IMR-90 (cell line): ENCODE measurements around the gene ATP1B2. TPM values are rescaled to one million over a fixed set of nuclear protein-coding genes. Genes with fewer than 3 reads are reported as not detected.

ENCODE experiments used
- ATAC-seq: fragments of 200-7000 bp; cut with Tn5 transposase; 2 replicates; pipeline ENCODE4 v1.9.1; 2020; ENCODE audit warnings: low read depth, mild to moderate bottlenecking, moderate library complexity
- BruUV-seq: library from RNA; stranded (reverse); fragments of 400-500 nt; replicated peaks from 2 replicates; lab custom pipeline; 2021; lab: Mats Ljungman, UMichigan
- CTCF ChIA-PET: fragments of 300-600 bp; formaldehyde crosslinking; extraction: SDS; loops from one replicate; lab custom pipeline; 2021; ENCODE audit warnings: antibody characterized with exemption; lab: Yijun Ruan, JAX
- POLR2A ChIA-PET: fragments of 300-600 bp; sonication (Branson Sonifier 250); formaldehyde crosslinking; loops from one replicate; lab custom pipeline; 2022; ENCODE audit warnings: antibody characterized with exemption; ENCODE audit not compliant: unreplicated experiment; lab: Charles Lee
- DNase-seq: peaks from one replicate; pipeline ENCODE4 v3.0.0; 2013
- H2AFZ ChIP-seq: replicated peaks from 2 replicates; pipeline ENCODE3; 2013; ENCODE audit warnings: low read length, mild to moderate bottlenecking; ENCODE audit not compliant: poor library complexity
- H2AK5ac ChIP-seq: 2 replicates; pipeline ENCODE4 v1.6.1; 2013; ENCODE audit warnings: low read depth, low read length, inconsistent platforms
- H2AK9ac ChIP-seq: replicated peaks from 2 replicates; pipeline ENCODE3; 2013; ENCODE audit warnings: mild to moderate bottlenecking, low read depth, low read length, moderate library complexity; ENCODE audit not compliant: poor library complexity
- H2BK120ac ChIP-seq: 2 replicates; pipeline ENCODE4 v1.6.1; 2013; ENCODE audit warnings: low read depth, low read length, inconsistent platforms
- H2BK15ac ChIP-seq: 3 replicates; pipeline ENCODE4 v1.6.1; 2013; ENCODE audit warnings: low read depth, low read length, inconsistent platforms
- H2BK20ac ChIP-seq: 2 replicates; pipeline ENCODE4 v1.6.1; 2013; ENCODE audit warnings: low read depth, mild to moderate bottlenecking, inconsistent platforms, low read length, moderate library complexity
- H2BK5ac ChIP-seq: 2 replicates; pipeline ENCODE4 v1.6.1; 2013; ENCODE audit warnings: mild to moderate bottlenecking, low read depth, low read length, inconsistent platforms; ENCODE audit not compliant: poor library complexity, severe bottlenecking
- H3K14ac ChIP-seq: replicated peaks from 2 replicates; pipeline ENCODE4 v1.6.1; 2013; ENCODE audit warnings: low read depth, low read length, inconsistent platforms
- H3K18ac ChIP-seq: 2 replicates; pipeline ENCODE4 v1.6.1; 2013; ENCODE audit warnings: low read depth, low read length, control low read depth
- H3K23ac ChIP-seq: 2 replicates; pipeline ENCODE4 v1.6.1; 2013; ENCODE audit warnings: low read depth, low read length, inconsistent platforms
- H3K27ac ChIP-seq: 2 replicates; pipeline ENCODE4 v1.5.1; 2013; ENCODE audit warnings: mild to moderate bottlenecking, control low read depth, low read length; ENCODE audit not compliant: insufficient read depth
- H3K27me3 ChIP-seq: 2 replicates; pipeline ENCODE4 v1.6.1; 2013; ENCODE audit warnings: low read length; ENCODE audit not compliant: control insufficient read depth, insufficient read depth
- H3K36me3 ChIP-seq: 2 replicates; pipeline ENCODE4 v1.6.1; 2013; ENCODE audit warnings: low read length, mixed read lengths; ENCODE audit not compliant: control insufficient read depth, insufficient read depth
- H3K4ac ChIP-seq: 2 replicates; pipeline ENCODE4 v1.6.1; 2013; ENCODE audit warnings: low read depth, low read length, inconsistent platforms
- H3K4me1 ChIP-seq: 2 replicates; pipeline ENCODE4 v1.6.1; 2013; ENCODE audit warnings: low read length, mixed read lengths; ENCODE audit not compliant: control insufficient read depth, insufficient read depth
- H3K4me2 ChIP-seq: 2 replicates; pipeline ENCODE4 v1.6.1; 2013; ENCODE audit warnings: low read depth, mild to moderate bottlenecking, control low read depth, low read length, moderate library complexity
- H3K4me3 ChIP-seq: 2 replicates; pipeline ENCODE4 v1.5.1; 2013; ENCODE audit warnings: low read depth, mild to moderate bottlenecking, control low read depth, low read length, moderate library complexity; ENCODE audit not compliant: insufficient read depth
- H3K56ac ChIP-seq: 2 replicates; pipeline ENCODE4 v1.6.1; 2013; ENCODE audit warnings: low read length, inconsistent platforms; ENCODE audit not compliant: insufficient read depth; ENCODE audit errors: extremely low read depth
- H3K79me1 ChIP-seq, 2 experiments: 2 replicates each; pipeline ENCODE4 v1.6.1; 2013; ENCODE audit warnings: low read length in 2 of 2, inconsistent platforms in 1 of 2, low read depth in 1 of 2
- H3K9ac ChIP-seq: 2 replicates; pipeline ENCODE4 v1.6.1; 2013; ENCODE audit warnings: low read depth, low read length, control low read depth
- H3K9me1 ChIP-seq: 2 replicates; pipeline ENCODE4 v1.6.1; 2013; ENCODE audit warnings: low read length, inconsistent platforms; ENCODE audit not compliant: insufficient read depth
- H3K9me3 ChIP-seq: 2 replicates; pipeline ENCODE4 v1.6.1; 2013; ENCODE audit warnings: low read length; ENCODE audit not compliant: control insufficient read depth, insufficient read depth
- H4K20me1 ChIP-seq: 2 replicates; pipeline ENCODE4 v1.6.1; 2013; ENCODE audit warnings: low read length, inconsistent platforms; ENCODE audit not compliant: insufficient read depth
- H4K5ac ChIP-seq: 2 replicates; pipeline ENCODE4 v1.6.1; 2013; ENCODE audit warnings: mild to moderate bottlenecking, low read depth, low read length, control low read depth
- H4K8ac ChIP-seq, 2 experiments: 2 replicates each; pipeline ENCODE4 v1.6.1; 2013; ENCODE audit warnings: low read depth in 2 of 2, low read length in 2 of 2, control low read depth in 1 of 2, inconsistent platforms in 1 of 2
- H4K91ac ChIP-seq: 2 replicates; pipeline ENCODE4 v1.6.1; 2013; ENCODE audit warnings: low read depth, low read length, inconsistent platforms; ENCODE audit not compliant: insufficient read depth
- BHLHE40 ChIP-seq: fragments of 150-350 bp; IDR thresholded peaks from 2 replicates; pipeline ENCODE4 v1.6.1; 2016; ENCODE audit warnings: mild to moderate bottlenecking, low read depth, low read length
- CEBPB ChIP-seq: IDR thresholded peaks from 2 replicates; pipeline ENCODE4 v1.6.1; 2012; ENCODE audit warnings: low read depth, low read length, improper control_type of control experiment
- CHD1 ChIP-seq: IDR thresholded peaks from 2 replicates; pipeline ENCODE4 v1.6.1; 2012; ENCODE audit warnings: low read depth, low read length, improper control_type of control experiment
- FOS ChIP-seq: fragments of 150-350 bp; IDR thresholded peaks from 2 replicates; pipeline ENCODE4 v1.6.1; 2016; ENCODE audit warnings: low read depth, low read length
- MAFK ChIP-seq: IDR thresholded peaks from 2 replicates; pipeline ENCODE4 v1.6.1; 2012; ENCODE audit warnings: low read depth, low read length, improper control_type of control experiment
- MXI1 ChIP-seq: IDR thresholded peaks from 2 replicates; pipeline ENCODE4 v1.6.1; 2012; ENCODE audit warnings: low read depth, mild to moderate bottlenecking, low read length, moderate library complexity, borderline replicate concordance
- POLR2A ChIP-seq: IDR thresholded peaks from 2 replicates; pipeline ENCODE4 v1.6.1; 2012; ENCODE audit warnings: mild to moderate bottlenecking, low read depth, low read length
- RCOR1 ChIP-seq: IDR thresholded peaks from 2 replicates; pipeline ENCODE4 v1.6.1; 2012; ENCODE audit warnings: mild to moderate bottlenecking, low read length, improper control_type of control experiment; ENCODE audit not compliant: insufficient replicate concordance
- SMC3 ChIP-seq: fragments of 150-350 bp; IDR thresholded peaks from 2 replicates; pipeline ENCODE4 v1.6.1; 2016; ENCODE audit warnings: low read depth, mild to moderate bottlenecking, antibody characterized with exemption, low read length, moderate library complexity
- WGBS, 2 experiments: methylation state at CpG; one replicate each; pipeline versions ENCODE4 v1.1.5 to v1.1.7; 2013; ENCODE audit warnings: missing lambda C conversion rate in 2 of 2; ENCODE audit not compliant: insufficient read length in 1 of 2; ENCODE audit errors: extremely low coverage in 2 of 2; 5-methylcytosine and 5-hydroxymethylcytosine counted together
- dilution Hi-C: fragments of 300-500 bp; cut with HindIII; formaldehyde crosslinking; loops from one replicate; pipeline ENCODE4 v1.14.3; 2018; ENCODE audit warnings: low sequenced_read_pairs; ENCODE audit not compliant: unreplicated experiment
- in situ Hi-C: fragments of 300-500 bp; cut with MboI; formaldehyde crosslinking; loops from 3 replicates; pipeline ENCODE4 v1.14.3; 2019; ENCODE audit warnings: low sequenced_read_pairs, inconsistent platforms, mixed read lengths
- intact Hi-C: fragments of 100-400 bp; cut with micrococcal nuclease; formaldehyde crosslinking; loops from 2 replicates; pipeline ENCODE4 v1.10.0; 2022
- polyA plus RNA-seq, 3 experiments: library from polyadenylated mRNA; depleted of rRNA; stranded (reverse); fragments of >200 nt; gene quantifications; 2 replicates each; pipeline ENCODE4 v1.2.3, GENCODE V29; 2012; ENCODE audit warnings: low replicate concordance in 1 of 3
- total RNA-seq: library from RNA; depleted of rRNA; stranded (reverse); fragments of >200 nt; gene quantifications from 2 replicates; pipeline ENCODE4 v1.2.3, GENCODE V29; 2012

Gene ATP1B2
- total and polyA plus RNA-seq, 2 of the 4 experiments (the other 2 are of a cell fraction) = 0.02 TPM; not detected in 1

GRCh38 chr17:7685533-7686221, 35.0 kb downstream of the ATP1B2 start:
- in situ Hi-C loops = no loop called here
- Histone ChIP-seq H2BK120ac (peak overlapping the region; percentile 88; the same call in 1 of the 2 replicates), H3K4ac (peak overlapping the region; percentile 90), H3K9ac (peak overlapping the region; percentile 96), H4K20me1 (peaks cover 4% of the 10 kb centered on the region), H3K4me3 (peak overlapping the region; percentile 60), H3K27me3 (no peaks in the 10 kb centered on the region), H4K8ac (peak overlapping the region; percentile 60 to 95), H2AFZ (peak overlapping the region; percentile 94), H3K23ac (peak overlapping the region; percentile 92), H3K27ac (peak overlapping the region; percentile 96), H4K5ac (peak overlapping the region; percentile 52), H3K36me3 (no peaks in the 10 kb centered on the region), H3K9me1 (no peaks in the 10 kb centered on the region), H3K79me1 (peaks cover 15 to 63% of the 10 kb centered on the region in 2 experiments), H3K56ac (peak overlapping the region; percentile 99), H3K9me3 (no peaks in the 10 kb centered on the region), H2BK20ac (no peak overlapping the region), H3K4me1 (no peaks in the 10 kb centered on the region), H3K4me2 (peak overlapping the region; percentile 85), H2BK15ac (0 out of 3 replicates have a peak overlapping the region, but pooled peaks have one; percentile 1), H3K14ac (peak overlapping the region; percentile 86), H2AK9ac (peak overlapping the region; percentile 96), H2AK5ac (peak overlapping the region; percentile 94), H4K91ac (peak overlapping the region; percentile 7), H2BK5ac (peak overlapping the region; percentile 95), H3K18ac (peak overlapping the region; percentile 22; the same call in 1 of the 2 replicates)
- BruUV-seq = no TSS peak
- intact Hi-C loops = loop anchor here (2.0 to 5.0 kb wide), 2 partner anchors 71 to 203 kb away; partner anchors contain the start of genes FXR2, POLR2A and SLC35G6
- peak; percentile 54 for ATAC-seq
- ChIA-PET CTCF (interaction anchor here (0.6 to 4.1 kb wide), 3 partner anchors 54 to 461 kb away, joined by 3 to 27 read pairs (median 5); partner anchors contain the start of gene SHBG), POLR2A (interaction anchor here (0.7 to 3.0 kb wide), 4 partner anchors 58 to 136 kb away, joined by 3 to 9 read pairs (median 6); partner anchors contain the start of gene SAT2)
- TF ChIP-seq SMC3 (no peak), MAFK (no peak), CHD1 (no peak), CEBPB (no peak), MXI1 (peak; percentile 75; the same call in 1 of the 2 replicates), RCOR1 (no peak), POLR2A (no peak), BHLHE40 (no peak), FOS (no peak)
- dilution Hi-C loops = no loop called here
- DNase-seq = peak; percentile 92
- WGBS, 2 experiments = 0% methylated on average over 13 of the region's 44 CpGs; no CpG with 5 or more reads in 1 of the 2 experiments
